ENCODE data around the gene TGFB2.

TGFB2 gene

DNA sequence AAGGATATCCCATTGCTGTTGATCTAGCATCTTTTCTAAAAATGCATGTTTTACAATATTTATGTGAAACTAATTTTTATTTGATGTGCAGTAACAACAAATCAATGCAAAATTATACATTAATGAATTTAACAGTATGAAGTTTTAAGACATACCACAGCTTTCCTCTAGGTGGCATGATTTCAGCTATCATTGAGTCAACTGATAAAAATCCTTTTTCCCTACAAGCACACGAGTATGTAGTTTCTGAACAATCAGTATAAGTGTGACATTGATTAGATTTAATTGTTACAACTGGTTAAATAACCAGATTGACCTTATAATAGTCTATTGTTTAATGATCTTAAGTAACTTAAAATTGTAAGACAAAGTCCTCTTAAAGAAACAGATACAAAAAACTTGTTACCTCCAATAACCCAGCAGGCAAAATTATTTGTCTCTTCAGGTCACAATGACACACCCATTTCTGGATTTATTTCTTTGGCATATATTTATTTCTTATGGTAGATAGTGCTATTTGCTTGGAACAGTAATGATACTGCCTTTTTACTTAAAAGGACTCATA is 5.8 kb upstream of the TGFB2 start:
- DNase-seq, result peak; percentile 19

DNA sequence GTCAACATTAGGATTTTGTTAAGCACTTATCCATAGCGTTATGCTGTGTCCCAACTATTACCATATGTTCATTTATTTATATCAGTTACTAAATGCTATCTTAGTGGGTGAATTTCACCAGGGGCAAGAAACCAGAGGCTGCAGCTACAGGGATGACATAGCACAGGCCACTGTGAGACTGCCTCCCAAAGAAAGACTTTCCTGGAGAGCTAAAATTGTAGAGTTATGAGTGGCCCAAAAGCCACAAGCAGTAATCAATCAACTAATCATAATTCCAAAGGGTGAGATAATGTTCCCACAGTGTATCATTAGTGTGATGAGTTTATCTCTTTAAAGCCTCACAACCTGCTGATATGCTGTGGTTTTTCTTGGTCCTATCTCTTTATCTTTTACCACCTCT is 3.8 kb upstream of the TGFB2 start:
- no peak for DNase-seq

DNA sequence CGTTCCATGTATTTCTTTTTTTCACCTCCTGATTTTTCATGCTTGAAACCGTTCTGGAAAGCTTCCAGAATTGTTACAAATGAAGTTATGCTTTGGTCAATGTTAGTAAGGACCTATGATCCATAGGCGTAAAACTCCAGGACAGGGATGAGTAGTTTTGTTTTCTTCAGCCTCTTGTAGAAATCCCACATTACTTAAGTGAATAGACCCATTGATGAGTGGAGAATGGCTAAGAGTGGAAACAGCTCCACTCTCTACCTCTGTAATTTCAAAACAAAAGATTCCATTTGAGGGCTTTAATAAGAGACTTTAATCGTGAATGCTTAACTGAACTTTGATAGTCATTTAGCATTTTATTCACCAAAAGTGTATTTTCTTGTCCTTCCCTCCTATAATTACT is 3.0 kb upstream of the TGFB2 start:
- DNase-seq, result no peak

DNA sequence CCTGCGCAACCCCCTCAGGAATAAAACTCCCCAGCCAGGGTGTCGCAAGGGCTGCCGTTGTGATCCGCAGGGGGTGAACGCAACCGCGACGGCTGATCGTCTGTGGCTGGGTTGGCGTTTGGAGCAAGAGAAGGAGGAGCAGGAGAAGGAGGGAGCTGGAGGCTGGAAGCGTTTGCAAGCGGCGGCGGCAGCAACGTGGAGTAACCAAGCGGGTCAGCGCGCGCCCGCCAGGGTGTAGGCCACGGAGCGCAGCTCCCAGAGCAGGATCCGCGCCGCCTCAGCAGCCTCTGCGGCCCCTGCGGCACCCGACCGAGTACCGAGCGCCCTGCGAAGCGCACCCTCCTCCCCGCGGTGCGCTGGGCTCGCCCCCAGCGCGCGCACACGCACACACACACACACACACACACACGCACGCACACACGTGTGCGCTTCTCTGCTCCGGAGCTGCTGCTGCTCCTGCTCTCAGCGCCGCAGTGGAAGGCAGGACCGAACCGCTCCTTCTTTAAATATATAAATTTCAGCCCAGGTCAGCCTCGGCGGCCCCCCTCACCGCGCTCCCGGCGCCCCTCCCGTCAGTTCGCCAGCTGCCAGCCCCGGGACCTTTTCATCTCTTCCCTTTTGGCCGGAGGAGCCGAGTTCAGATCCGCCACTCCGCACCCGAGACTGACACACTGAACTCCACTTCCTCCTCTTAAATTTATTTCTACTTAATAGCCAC is 696 bp downstream of the TGFB2 start:
- peak; percentile 34 for DNase-seq

DNA sequence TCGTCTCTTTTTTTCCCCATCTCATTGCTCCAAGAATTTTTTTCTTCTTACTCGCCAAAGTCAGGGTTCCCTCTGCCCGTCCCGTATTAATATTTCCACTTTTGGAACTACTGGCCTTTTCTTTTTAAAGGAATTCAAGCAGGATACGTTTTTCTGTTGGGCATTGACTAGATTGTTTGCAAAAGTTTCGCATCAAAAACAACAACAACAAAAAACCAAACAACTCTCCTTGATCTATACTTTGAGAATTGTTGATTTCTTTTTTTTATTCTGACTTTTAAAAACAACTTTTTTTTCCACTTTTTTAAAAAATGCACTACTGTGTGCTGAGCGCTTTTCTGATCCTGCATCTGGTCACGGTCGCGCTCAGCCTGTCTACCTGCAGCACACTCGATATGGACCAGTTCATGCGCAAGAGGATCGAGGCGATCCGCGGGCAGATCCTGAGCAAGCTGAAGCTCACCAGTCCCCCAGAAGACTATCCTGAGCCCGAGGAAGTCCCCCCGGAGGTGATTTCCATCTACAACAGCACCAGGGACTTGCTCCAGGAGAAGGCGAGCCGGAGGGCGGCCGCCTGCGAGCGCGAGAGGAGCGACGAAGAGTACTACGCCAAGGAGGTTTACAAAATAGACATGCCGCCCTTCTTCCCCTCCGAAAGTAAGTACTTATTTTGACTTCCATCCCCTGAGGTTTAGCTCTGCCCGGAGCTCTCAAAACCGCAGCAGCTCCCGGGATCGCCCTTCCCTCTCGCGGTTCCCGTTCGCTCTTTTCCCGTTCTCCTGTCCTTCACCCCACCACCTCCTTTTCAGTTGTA is 1.5 kb downstream of the TGFB2 start:
- no peak for DNase-seq

DNA sequence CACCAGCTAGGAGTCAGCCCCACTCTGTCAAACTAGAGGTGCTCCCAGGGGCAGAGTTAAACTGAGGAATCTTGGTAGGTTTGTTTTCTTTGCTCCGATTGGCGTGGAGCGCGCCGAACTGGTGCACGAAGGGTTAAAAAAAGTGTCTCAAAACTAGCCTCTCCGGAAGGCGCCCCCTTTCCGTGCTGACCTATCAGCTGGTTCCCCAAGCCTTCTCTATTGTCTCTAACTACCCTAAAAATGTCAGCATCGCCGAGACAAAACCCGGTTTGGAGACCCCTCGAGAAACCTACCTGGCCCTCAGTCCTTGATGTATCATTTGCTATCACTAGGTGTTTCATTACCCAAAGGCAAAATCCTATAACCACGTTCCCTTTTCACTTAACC is 2.2 kb downstream of the TGFB2 start:
- no peak for DNase-seq

DNA sequence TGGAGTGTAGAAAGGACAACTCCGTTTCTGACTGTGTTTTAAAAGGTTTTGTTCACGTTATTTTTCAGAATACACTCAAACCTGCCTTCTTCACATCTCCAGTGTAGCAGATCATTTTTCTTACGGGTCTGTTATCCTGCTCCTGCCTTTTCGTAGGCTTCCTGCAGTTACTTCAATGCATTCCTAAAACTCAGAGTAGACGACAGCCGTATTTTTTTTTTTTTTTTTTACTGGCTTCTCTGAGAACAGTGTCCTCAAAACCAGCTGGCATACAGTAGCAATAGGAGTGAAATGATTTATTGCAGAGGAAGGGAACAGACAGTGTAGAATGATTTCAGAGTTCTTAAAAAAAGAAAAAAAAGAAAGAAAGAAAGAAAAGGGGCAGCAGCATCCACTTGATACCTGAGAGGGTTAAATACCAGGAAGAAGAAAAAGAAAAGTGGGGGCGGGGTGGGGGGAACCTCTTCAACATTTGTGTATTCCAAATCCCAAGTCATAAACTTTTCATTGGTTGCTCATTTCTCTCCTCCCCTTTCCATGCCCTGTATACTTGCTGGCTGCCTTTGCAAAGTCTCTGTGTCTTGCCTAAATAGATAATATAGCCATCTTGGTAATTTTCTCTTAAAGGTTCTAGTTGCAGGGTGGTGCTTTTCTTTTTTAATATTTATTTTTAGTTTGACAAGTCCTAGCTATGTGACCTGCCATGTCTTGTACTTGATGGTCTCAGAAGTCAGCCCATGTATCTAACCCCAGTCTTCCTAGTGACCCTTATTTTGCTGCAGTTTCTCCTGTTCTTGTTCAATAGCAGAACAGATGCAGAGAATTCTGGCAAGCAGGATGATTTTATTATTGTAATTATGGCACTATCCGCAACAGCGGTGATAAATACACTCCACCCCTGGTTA is 2.8 kb downstream of the TGFB2 start:
- DNase-seq, result no peak

DNA sequence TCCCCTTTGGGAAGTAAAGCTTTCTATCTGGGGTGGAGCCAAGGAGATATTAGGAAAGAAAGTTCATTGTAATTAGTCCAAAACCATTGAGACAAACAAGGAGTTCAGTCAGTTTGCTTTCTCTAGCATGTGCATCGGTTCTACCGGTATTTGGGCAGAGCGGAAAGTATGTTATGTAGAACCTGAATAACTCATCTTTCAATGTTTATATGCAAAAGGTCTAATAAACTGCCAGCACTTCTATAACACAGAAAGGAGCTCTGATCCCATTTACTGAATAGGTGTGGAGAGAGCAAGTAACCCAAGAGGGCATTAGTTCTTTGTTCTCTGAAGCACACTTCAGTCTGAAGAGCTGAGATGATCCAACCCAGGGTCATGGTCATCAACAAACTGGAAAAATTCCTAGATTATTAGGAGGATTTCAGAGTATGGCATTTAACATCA is 3.5 kb downstream of the TGFB2 start:
- no peak for DNase-seq

DNA sequence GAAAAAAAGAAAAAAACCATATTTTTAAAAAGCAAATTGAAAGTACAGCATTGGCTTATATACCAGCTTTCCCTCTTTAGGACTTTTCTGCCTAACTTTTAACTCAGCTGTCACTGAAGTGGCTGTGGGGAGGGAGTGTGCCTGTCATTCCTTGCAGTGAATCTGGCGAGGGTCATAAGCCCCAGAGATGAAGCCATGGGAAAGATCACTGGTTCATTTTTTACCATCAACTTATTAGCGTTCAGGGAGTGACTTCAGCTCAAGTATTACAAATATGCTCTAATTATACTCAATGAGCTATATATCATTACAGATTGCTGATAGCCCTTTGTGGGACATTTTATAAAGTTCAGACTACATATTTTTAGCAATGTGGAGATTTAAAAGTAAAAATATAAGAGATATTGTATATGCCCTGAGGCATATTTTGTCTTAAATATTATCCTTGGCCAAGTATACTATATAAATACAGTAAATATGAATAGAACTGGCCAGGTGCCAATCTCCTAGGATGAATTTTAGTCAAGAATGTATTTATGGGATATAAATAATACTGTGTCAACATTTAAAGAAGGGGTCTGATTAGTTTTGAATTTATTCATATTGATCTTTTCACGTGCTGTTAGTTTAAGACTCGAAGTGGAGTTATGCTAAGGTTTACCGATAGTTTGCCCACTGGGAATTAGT is 4.4 kb downstream of the TGFB2 start:
- no peak for DNase-seq

DNA sequence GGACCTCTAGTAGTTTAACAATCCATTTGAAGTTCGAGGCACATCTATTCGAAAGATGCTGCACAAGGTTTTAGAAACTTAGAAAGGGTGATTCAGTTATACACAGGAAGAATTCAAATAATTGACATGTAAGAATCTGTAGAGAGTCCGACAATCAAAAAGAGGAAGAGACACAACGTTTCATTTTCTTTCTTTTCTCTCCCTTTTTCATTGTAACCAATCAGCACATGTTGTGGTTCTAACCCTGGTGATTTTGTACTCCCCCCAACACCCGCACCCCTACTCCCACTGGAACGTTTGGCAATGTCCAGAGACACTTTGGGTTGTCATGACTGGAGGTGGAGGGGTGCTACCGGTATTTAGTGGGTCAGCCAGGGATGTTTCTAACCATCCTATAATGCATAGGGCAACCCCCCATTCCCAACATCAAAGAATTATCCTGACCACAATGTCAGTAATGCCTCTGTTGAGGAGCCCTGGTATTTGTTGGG is 4.9 kb downstream of the TGFB2 start:
- DNase-seq, result no peak

DNA sequence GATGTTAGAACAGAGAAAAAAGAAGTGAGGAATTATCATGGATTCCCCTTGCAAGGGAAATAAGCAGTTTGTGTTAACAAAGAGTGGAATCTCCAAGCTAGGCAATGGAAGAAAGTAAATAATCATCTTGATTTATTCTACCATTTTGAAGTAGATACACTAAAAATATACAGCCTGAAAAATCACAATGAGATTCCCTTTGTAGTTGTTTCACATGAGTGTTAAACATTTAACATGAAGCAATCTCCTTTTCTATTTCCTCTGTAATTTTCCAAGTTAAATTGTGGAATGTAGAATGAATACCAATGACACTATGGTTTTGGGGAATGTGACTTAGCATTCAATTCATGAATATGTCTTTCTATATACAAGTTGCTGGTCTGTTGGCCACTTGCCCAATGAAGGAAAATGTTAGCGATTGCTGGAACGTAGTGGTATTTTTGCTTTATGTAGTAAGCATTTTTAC is 5.7 kb downstream of the TGFB2 start:
- DNase-seq, result no peak

DNA sequence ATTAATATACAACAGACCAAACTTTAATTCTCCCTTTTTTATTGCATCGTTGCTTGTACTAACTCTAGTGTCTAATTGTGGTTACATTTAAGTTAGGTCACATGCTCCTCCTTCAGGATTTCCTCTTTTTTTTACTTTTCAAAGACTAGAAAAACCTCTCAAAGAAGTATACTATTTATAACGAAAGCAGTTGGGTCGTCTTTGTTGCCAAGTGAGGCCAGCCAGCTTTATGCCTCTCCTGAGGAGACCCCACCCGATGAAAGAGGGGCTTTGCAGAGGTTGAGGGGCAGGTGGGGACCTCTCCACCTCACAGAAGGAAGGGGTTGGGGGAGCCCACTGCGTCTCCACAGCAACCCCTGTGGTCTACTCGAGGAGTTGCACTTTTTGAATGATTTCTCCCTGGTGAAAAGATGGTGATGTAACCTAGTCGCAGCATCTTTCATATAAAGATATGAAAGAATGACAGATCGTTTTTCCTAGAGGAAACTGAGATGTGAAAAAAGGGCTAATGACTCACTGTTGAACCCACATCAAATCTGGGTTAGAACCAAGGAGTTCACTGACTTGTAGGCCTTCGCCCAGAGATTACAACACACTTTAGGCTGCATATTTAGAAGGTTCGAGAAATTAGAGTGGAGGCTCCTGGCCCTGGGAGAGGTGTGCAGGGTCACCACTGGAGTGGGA is 6.4 kb downstream of the TGFB2 start:
- peak; percentile 16 for DNase-seq

DNA sequence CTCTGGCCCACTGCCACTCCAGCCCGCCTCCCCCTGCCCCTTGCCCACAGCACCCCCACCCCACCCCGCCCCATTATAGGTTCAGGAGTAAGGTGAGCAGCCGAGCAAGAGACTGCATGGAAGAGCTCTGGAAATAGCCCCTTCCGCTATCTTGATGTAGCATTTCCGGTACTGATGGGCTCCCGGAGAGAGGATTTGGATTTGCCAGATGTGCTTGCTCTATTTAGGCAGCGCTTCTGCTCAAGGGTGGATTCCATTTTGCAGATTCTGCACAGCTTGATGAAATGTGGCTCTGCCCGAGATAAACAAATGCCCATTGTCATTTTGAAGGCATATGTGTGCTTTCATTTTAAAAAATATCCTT is 6.9 kb downstream of the TGFB2 start:
- no peak for DNase-seq

DNA sequence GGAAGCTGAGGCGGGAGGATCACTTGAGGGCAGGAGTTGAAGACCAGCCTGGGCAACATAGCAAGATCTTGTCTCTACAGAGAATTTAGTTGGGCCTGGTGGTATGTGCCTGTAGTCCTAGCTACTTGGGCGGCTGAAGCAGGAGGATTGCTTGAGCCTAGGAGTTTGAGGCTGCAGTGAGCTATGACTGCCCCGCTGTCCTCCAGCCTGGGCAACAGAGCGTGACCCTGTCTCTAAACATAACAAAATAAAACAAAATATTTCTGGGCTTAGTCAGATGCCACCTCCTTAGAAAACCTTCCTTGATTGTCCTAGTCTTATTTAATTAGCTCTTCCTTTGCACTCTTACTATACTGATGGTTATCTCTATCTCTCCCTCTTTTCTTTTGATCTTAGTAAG is 8.5 kb downstream of the TGFB2 start:
- no peak for DNase-seq

DNA sequence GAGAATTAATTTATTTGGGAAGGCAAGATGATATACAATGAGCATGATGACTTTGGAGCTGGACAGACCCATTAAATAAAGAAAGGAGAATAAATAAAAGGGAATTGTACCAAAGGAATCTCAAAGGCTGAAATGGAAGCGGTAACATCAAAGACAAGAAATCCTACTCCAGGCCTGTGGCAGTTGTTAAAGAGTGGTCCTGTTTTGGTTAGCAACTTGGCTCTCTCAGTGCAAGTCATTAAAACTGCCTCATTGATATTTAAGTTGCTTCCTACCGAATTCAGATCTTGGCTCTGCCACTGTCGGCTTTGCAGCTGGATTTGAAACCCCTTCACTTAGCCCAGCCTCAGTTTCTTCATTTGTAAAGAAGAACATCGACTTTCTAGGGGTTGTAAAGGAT is 10.1 kb downstream of the TGFB2 start:
- DNase-seq, result no peak

DNA sequence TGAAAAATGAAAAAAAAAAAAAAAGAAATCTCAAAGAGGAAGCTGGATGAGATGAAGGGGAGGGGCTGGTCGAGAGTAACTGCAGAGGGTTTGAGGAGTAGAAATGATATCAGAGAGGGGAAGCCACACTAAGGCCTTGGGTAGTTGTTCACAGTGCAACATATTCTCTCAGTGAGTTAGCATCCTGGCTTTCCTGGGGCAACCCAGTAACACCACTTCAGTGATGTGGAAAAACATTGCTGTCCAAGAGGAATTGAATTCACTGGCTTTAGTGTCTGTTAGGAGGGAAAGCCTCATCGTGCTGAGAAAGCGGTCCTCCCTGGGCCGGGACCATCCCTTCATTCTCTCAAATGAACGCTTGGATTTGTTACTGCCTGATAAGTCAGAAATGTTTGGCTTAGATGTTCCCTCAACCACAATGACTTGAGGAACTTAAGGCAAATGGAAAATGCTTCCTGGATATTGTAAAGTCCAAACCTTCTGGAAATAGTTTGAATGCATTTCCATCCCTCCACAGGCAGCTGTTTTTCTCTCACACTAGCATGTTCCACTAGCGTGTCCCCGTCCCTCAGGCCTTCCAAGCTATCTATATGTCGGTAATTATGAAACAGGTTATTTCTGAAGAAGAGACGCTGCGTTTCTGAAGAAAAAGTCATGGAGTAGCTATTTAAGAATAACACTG is 12.2 kb downstream of the TGFB2 start:
- no peak for DNase-seq

DNA sequence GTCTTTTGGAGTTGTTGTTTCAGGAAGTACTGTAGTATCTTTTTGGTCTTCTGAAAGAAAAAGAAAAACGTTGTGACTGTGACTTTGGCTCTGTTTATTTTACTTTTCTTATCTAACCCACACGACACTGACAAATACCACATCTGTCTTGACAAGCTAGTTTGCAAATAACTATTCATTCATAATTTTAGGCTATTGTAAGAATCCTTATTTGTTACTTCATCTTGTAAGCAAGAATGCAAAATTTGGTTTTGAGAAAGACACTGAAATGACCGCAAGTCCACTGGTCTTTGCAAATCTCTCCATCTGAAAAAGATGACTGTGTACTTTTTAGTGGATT is 12.7 kb downstream of the TGFB2 start:
- no peak for DNase-seq

DNA sequence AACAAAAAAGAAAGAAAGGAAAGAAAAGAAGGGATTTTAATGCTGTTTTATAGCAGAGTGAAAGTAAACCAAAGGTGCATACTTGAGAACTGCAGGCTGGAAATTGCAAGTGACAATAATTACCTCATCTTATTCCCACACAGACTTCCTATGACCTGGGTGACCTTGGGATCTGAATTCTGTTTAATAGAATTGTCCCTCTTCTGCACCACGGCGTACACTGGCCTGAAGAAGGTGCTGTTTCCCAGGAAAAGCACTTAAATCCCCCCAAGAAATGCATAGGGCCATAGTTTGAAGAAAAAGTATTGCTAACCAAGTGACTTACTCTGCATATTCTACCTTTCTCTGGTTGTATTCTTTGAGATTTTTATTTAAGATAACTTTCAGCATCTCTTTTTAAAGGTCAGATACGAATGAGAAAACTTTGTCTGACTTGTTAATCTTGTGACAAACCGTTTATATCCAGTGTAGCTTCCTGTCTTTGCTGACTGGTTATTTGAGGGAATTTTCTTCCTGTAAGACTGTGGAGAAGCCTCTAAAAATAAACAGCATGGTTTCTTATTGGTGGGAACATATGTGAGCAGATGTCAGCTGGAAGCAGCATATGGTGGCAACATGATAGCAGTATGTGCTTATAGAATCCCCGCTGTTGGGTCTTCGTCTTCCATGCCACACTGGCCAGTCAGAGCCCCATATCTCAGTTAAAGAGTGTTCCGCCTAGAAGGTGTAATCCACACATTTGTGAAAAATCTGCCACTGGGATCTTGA is 16.3 kb downstream of the TGFB2 start:
- no peak for DNase-seq

DNA sequence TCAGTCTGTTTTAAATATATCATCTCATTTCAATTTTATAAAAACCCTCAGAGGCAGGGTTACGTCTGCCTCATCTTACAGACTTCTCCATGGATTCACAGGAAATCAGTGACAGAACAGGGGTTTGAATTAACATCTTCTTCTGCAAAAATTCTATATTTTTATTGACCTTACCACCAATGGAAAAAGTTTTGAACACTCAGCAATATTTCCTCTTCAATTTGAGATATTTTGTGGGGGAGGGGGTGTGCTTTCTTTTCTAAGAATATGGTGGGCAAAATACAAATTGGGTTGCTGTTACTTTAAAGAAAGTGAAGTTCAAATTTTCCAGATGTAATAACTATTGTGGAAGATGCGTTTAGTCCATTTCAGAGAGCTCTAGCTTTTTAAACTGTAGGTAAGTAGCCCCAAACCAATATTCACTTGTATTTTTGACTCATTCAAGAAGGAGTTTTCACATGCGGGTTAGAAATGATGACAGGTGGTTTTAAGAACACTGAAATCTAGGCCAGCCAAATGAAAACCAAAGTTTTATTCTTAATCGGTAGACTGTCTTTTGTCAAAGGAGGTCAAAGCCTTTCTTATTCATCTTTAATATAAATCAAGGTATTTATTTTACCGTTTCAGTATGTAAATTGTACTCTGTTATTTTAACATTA is 17.4 kb downstream of the TGFB2 start:
- no peak for DNase-seq

DNA sequence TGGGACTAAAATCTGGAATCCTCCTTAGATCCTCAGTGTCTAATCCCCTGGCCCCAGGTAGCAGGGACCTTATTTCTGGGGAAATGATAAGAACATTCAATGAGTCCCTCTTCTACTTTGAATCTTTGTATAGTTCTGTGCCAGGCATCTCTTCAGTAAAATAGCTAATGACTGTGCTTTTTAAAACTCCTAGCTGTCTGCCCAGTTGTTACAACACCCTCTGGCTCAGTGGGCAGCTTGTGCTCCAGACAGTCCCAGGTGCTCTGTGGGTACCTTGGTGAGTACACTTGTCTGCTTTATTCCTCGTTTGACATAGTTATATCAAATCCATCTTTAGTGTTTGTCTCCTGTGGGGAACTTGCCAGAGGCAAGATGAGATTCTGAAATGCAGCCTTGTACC is 18.0 kb downstream of the TGFB2 start:
- no peak for DNase-seq

Measured in CD4-positive, alpha-beta T cell treated with Interleukin-21 for 1 hour (primary cell).